Keratinocyte (primary cell): ENCODE results near the gene GPR39. TPM values are rescaled to one million over a fixed set of nuclear protein-coding genes. Genes with fewer than 3 reads are reported as not detected.

ENCODE experiments used
- DNase-seq: peaks from one replicate; pipeline ENCODE4 v3.0.0-alpha.2; 2011; ENCODE audit warnings: low read depth, missing footprints, low spot score
- FAIRE-seq: peaks from 2 replicates; lab custom pipeline; 2011; peaks lifted over from hg19 to GRCh38; lab: Jason Lieb, UNC
- H2AFZ ChIP-seq: 2 replicates; pipeline ENCODE4 v1.6.0; 2012; ENCODE audit warnings: low read length, control low read depth, inconsistent platforms; ENCODE audit not compliant: control insufficient read depth
- H3K27ac ChIP-seq: 2 replicates; pipeline ENCODE4 v1.5.1; 2011; ENCODE audit warnings: low read length; ENCODE audit not compliant: control insufficient read depth, insufficient read depth
- H3K27me3 ChIP-seq: 3 replicates; pipeline ENCODE4 v1.6.0; 2011; ENCODE audit warnings: low read length; ENCODE audit not compliant: control insufficient read depth, insufficient read depth; ENCODE audit errors: extremely low read depth
- H3K36me3 ChIP-seq, 2 experiments: 2 replicates in 1 of 2; 3 replicates in 1 of 2; pipeline ENCODE4 v1.5.1; 2011; ENCODE audit warnings: low read length in 2 of 2, mild to moderate bottlenecking in 1 of 2; ENCODE audit not compliant: control insufficient read depth in 2 of 2, insufficient read depth in 2 of 2; ENCODE audit errors: extremely low read depth in 1 of 2
- H3K4me1 ChIP-seq: 3 replicates; pipeline ENCODE4 v1.5.1; 2011; ENCODE audit warnings: low read length; ENCODE audit not compliant: control insufficient read depth, insufficient read depth; ENCODE audit errors: extremely low read depth
- H3K4me2 ChIP-seq: 3 replicates; pipeline ENCODE4 v1.6.0; 2011; ENCODE audit warnings: low read depth, low read length; ENCODE audit not compliant: control insufficient read depth, insufficient read depth; ENCODE audit errors: extremely low read depth
- H3K4me3 ChIP-seq, 3 experiments: fragments of 200-600 bp in 1 of 3; sonication (generic) in 1 of 3; 2 replicates in 2 of 3; 3 replicates in 1 of 3; pipeline ENCODE4 v1.5.1; 2011 to 2016; ENCODE audit warnings: low read length in 3 of 3, mild to moderate bottlenecking in 3 of 3, control low read depth in 2 of 3, inconsistent platforms in 1 of 3, low read depth in 1 of 3, mixed read lengths in 1 of 3, mixed run types in 1 of 3, moderate library complexity in 1 of 3; ENCODE audit not compliant: control insufficient read depth in 2 of 3, insufficient read depth in 2 of 3; ENCODE audit errors: extremely low read depth in 1 of 3
- H3K79me2 ChIP-seq: 2 replicates; pipeline ENCODE4 v1.6.0; 2012; ENCODE audit warnings: low read length; ENCODE audit not compliant: control insufficient read depth, insufficient read depth
- H3K9ac ChIP-seq: 3 replicates; pipeline ENCODE4 v1.6.0; 2011; ENCODE audit warnings: low read length; ENCODE audit not compliant: control insufficient read depth, insufficient read depth; ENCODE audit errors: extremely low read depth
- H3K9me1 ChIP-seq: 3 replicates; pipeline ENCODE4 v1.6.0; 2011; ENCODE audit warnings: low read length; ENCODE audit not compliant: control insufficient read depth, insufficient read depth; ENCODE audit errors: extremely low read depth
- H3K9me3 ChIP-seq: 2 replicates; pipeline ENCODE4 v1.5.1; 2012; ENCODE audit warnings: low read depth, low read length; ENCODE audit not compliant: control insufficient read depth
- H4K20me1 ChIP-seq: 3 replicates; pipeline ENCODE4 v1.6.0; 2011; ENCODE audit warnings: low read length; ENCODE audit not compliant: control insufficient read depth, insufficient read depth; ENCODE audit errors: extremely low read depth
- EZH2 ChIP-seq: IDR thresholded peaks from one replicate; pipeline ENCODE4 v1.6.1; 2012; ENCODE audit warnings: inconsistent platforms, mild to moderate bottlenecking, low read length, moderate library complexity
- dilution Hi-C: fragments of 300-500 bp; cut with MboI; formaldehyde crosslinking; loops from one replicate; pipeline ENCODE4 v1.7.0; 2020; ENCODE audit warnings: low sequenced_read_pairs; ENCODE audit not compliant: extremely low pct_ligation_motif_present
- polyA plus RNA-seq, 5 experiments: library from polyadenylated mRNA; depleted of rRNA in 3 of 5; stranded (reverse) in 3 of 5; stranded (forward) in 1 of 5; unstranded in 1 of 5; fragments of >200 nt; gene quantifications; 1 replicate in 1 of 5; 2 replicates in 3 of 5; 3 replicates in 1 of 5; pipeline versions ENCODE4 v1.2.1 to v1.2.3, GENCODE V29; 2011 to 2012; ENCODE audit warnings: missing spikeins in 2 of 5, low read depth in 1 of 5, low replicate concordance in 1 of 5
- TF ChIP-seq, protein P1 (sequence below), 3 experiments: IDR thresholded peaks in 1 of 3; conservative IDR thresholded peaks in 1 of 3; optimal IDR thresholded peaks in 1 of 3; 2 replicates in 2 of 3; 3 replicates in 1 of 3; pipeline versions ENCODE3 to v1.5.1; 2011; ENCODE audit warnings: low read length in 3 of 3, mild to moderate bottlenecking in 3 of 3, moderate library complexity in 2 of 3, control low read depth in 1 of 3, inconsistent platforms in 1 of 3; ENCODE audit not compliant: insufficient read depth in 2 of 3; ENCODE audit errors: extremely low read depth in 1 of 3

The GPR39 gene
- polyA plus RNA-seq, 1 donor (not counting 4 experiments of a cell fraction or from before 2014, with no cell fraction given): 4.7 TPM

DNA sequence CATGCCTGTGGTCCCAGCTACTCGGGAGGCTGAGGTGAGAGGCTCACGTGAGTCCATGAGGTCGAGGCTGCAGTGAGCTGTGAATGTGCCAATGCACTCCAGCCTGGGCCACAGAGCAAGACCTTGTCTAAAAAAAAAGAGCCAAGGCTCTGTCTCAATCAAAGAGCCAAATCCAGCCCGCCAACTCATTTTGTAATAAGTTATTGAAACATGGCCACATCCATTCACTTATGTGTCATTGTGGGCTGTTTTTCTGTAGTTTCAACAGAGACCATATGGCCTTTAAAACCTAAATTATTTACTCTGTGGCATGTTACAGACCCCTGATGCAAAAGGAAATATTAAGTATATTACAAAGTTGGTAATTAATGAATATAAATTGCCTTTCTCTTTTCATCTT is 60.8 kb downstream of the GPR39 start:
- H3K9ac ChIP-seq: no peak overlapping the region
- peaks cover 4% of the 10 kb centered on the region for H3K9me3 ChIP-seq
- no peaks in the 10 kb centered on the region for H3K4me1 ChIP-seq
- no peak for FAIRE-seq
- H3K9me1 ChIP-seq: no peaks in the 10 kb centered on the region
- TF ChIP-seq, protein P1, sequence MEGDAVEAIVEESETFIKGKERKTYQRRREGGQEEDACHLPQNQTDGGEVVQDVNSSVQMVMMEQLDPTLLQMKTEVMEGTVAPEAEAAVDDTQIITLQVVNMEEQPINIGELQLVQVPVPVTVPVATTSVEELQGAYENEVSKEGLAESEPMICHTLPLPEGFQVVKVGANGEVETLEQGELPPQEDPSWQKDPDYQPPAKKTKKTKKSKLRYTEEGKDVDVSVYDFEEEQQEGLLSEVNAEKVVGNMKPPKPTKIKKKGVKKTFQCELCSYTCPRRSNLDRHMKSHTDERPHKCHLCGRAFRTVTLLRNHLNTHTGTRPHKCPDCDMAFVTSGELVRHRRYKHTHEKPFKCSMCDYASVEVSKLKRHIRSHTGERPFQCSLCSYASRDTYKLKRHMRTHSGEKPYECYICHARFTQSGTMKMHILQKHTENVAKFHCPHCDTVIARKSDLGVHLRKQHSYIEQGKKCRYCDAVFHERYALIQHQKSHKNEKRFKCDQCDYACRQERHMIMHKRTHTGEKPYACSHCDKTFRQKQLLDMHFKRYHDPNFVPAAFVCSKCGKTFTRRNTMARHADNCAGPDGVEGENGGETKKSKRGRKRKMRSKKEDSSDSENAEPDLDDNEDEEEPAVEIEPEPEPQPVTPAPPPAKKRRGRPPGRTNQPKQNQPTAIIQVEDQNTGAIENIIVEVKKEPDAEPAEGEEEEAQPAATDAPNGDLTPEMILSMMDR (optimal IDR thresholded peaks at IDR 0.05 in 1 of 3, IDR thresholded peaks at IDR 0.05 in 1 of 3, conservative IDR thresholded peaks at IDR 0.05 in 1 of 3; ENCODE audit: extremely low read depth in 1 of 3, insufficient read depth in 2 of 3, low read length in 3 of 3): no peak
- TF ChIP-seq EZH2: no peak
- no peak overlapping the region for H2AFZ ChIP-seq
- no peaks in the 10 kb centered on the region for H3K79me2 ChIP-seq
- H3K27ac ChIP-seq: no peak overlapping the region
- no peaks in the 10 kb centered on the region for H3K36me3 ChIP-seq
- dilution Hi-C loops: no loop called here
- no peaks in the 10 kb centered on the region for H4K20me1 ChIP-seq
- no peak overlapping the region for H3K4me3 ChIP-seq
- no peaks in the 10 kb centered on the region for H3K27me3 ChIP-seq
- no peak for DNase-seq
- no peak overlapping the region for H3K4me2 ChIP-seq

DNA sequence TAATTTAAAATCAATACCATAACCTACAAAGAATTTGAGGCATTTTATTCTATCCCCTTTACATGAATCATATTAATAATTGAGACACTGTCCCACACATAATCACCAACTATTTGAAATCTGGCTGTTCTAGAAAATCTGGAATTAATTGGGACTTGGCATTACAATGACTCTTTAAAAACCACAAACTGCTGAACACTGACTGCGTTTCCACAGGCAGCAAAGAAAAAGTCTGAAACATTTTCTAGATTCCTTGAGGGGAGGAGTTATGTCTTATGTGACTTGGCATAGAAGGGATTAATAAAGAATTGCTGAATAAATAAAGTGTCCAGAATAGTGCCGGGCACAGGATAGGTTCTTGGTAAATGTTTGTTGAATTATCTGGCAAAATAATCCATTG is 61.4 kb downstream of the GPR39 start:
- Histone ChIP-seq H3K4me1 (no peaks in the 10 kb centered on the region), H2AFZ (no peak overlapping the region), H3K9me1 (no peaks in the 10 kb centered on the region), H3K9ac (no peak overlapping the region), H3K27me3 (no peaks in the 10 kb centered on the region), H3K4me3 (no peak overlapping the region), H3K79me2 (no peaks in the 10 kb centered on the region), H3K36me3 (no peaks in the 10 kb centered on the region), H4K20me1 (no peaks in the 10 kb centered on the region), H3K27ac (no peak overlapping the region), H3K9me3 (peaks cover 4% of the 10 kb centered on the region), H3K4me2 (no peak overlapping the region)
- dilution Hi-C loops: no loop called here
- DNase-seq (no peak), FAIRE-seq (no peak)
- TF ChIP-seq EZH2: no peak

DNA sequence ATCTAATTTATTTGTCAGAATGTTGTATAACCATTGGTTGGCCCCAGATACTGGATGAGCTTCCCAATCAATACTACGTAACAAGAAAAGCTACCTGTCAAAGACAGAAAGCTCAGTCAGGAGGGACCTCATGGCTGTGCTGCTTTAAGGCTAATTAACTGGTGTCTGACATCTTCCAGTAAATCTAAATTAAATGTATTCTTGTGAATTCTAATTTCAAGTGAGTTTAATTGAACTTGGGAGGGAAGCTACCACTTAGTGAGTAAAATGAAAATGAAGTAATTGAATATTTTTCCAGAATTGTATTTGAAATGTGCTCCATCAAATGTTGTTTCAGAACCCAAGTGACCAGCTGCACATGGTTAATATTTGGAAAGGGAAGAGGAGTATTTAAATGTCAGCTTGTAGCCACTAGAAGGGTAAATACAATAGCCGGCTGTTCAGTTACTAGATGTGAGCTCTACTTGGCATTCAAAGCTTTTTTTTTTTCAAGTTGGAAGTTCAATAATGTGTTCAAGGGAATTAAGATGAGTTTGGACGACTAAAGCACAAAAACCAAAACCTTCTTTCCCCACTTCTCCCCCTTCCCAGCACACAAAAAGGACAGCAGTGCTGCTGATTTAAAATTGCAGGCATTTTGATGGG is 62.0 kb downstream of the GPR39 start:
- Histone ChIP-seq H3K36me3 (no peaks in the 10 kb centered on the region), H3K4me1 (no peaks in the 10 kb centered on the region), H3K9me1 (no peaks in the 10 kb centered on the region), H3K4me2 (no peak overlapping the region), H2AFZ (no peak overlapping the region), H3K4me3 (no peak overlapping the region), H3K9ac (no peak overlapping the region), H3K79me2 (no peaks in the 10 kb centered on the region), H3K27me3 (no peaks in the 10 kb centered on the region), H3K9me3 (peaks cover 4% of the 10 kb centered on the region), H4K20me1 (no peaks in the 10 kb centered on the region), H3K27ac (no peak overlapping the region)
- FAIRE-seq (no peak), DNase-seq (no peak)
- no peak for TF ChIP-seq EZH2
- TF ChIP-seq, protein P1 (optimal IDR thresholded peaks at IDR 0.05 in 1 of 3, IDR thresholded peaks at IDR 0.05 in 1 of 3, conservative IDR thresholded peaks at IDR 0.05 in 1 of 3; ENCODE audit: extremely low read depth in 1 of 3, insufficient read depth in 2 of 3, low read length in 3 of 3): no peak
- dilution Hi-C loops: no loop called here
